WTC11 (cell line): Measurements from ENCODE around the gene FN3K. TPM values are rescaled to one million over a fixed set of nuclear protein-coding genes. Genes with fewer than 3 reads are reported as not detected.
"Not testable (repeated sequence)": the region's sequence is repeated elsewhere in the genome, so short reads cannot be mapped to it uniquely, and the experiment has no call there.

Experiments used
- ATAC-seq: fragments of 200-7000 bp; cut with Tn5 transposase; 2 replicates; pipeline ENCODE4 v1.10.0; 2021; ENCODE audit warnings: mild to moderate bottlenecking, moderate library complexity
- CTCF ChIA-PET: fragments of 300-600 bp; sonication (Branson Sonifier 250); formaldehyde crosslinking; loops from one replicate; lab custom pipeline; 2021; ENCODE audit warnings: antibody characterized with exemption; lab: Charles Lee
- POLR2A ChIA-PET: fragments of 350-600 bp; sonication (Branson Sonifier 250); formaldehyde crosslinking; loops from one replicate; lab custom pipeline; 2021; ENCODE audit warnings: antibody characterized with exemption; lab: Charles Lee
- DNase-seq: peaks from one replicate; pipeline ENCODE4 v3.0.0; 2021; ENCODE audit warnings: low spot score
- H3K27ac Mint-ChIP-seq: 2 replicates; pipeline ENCODE4 v1.8.0; 2021; ENCODE audit warnings: mixed read lengths
- H3K27me3 Mint-ChIP-seq: 2 replicates; pipeline ENCODE4 v1.8.0; 2021; ENCODE audit warnings: low read depth, mild to moderate bottlenecking, moderate library complexity, mixed read lengths
- H3K36me3 Mint-ChIP-seq: 2 replicates; pipeline ENCODE4 v1.8.0; 2021; ENCODE audit warnings: mixed read lengths
- H3K4me1 Mint-ChIP-seq: 2 replicates; pipeline ENCODE4 v1.8.0; 2022; ENCODE audit warnings: mixed read lengths
- H3K4me3 Mint-ChIP-seq: 2 replicates; pipeline ENCODE4 v1.8.0; 2021; ENCODE audit warnings: mild to moderate bottlenecking, moderate library complexity, mixed read lengths
- H3K9me3 Mint-ChIP-seq: 2 replicates; pipeline ENCODE4 v1.8.0; 2021; ENCODE audit warnings: mixed read lengths
- AFF4 ChIP-seq: sonication (generic); formaldehyde crosslinking; IDR thresholded peaks from 2 replicates; pipeline ENCODE4 v1.8.1; 2023; ENCODE audit warnings: mild to moderate bottlenecking, missing genetic modification reagents, borderline replicate concordance
- ARID4B ChIP-seq: sonication (generic); formaldehyde crosslinking; IDR thresholded peaks from 2 replicates; pipeline ENCODE4 v1.8.0; 2023; ENCODE audit warnings: missing genetic modification reagents, mild to moderate bottlenecking, borderline replicate concordance
- ETV6 ChIP-seq: sonication (generic); formaldehyde crosslinking; IDR thresholded peaks from 2 replicates; pipeline ENCODE4 v1.8.1; 2022; ENCODE audit warnings: mild to moderate bottlenecking, missing genetic modification reagents
- FOXJ3 ChIP-seq: sonication (generic); formaldehyde crosslinking; IDR thresholded peaks from 2 replicates; pipeline ENCODE4 v1.9.0; 2021; ENCODE audit warnings: missing genetic modification reagents, mild to moderate bottlenecking, borderline replicate concordance
- FOXK1 ChIP-seq: sonication (generic); formaldehyde crosslinking; IDR thresholded peaks from 2 replicates; pipeline ENCODE4 v1.8.0; 2022; ENCODE audit warnings: mild to moderate bottlenecking, moderate library complexity, missing genetic modification reagents
- GTF2I ChIP-seq: fragments of 250-450 bp; sonication (Bioruptor Pico); conservative IDR thresholded peaks from 2 replicates; pipeline ENCODE4 v1.4.0; 2021; ENCODE audit warnings: mild to moderate bottlenecking
- IRF2 ChIP-seq: sonication (generic); formaldehyde crosslinking; IDR thresholded peaks from 2 replicates; pipeline ENCODE4 v1.8.0; 2022; ENCODE audit warnings: low read depth, missing genetic modification reagents, borderline replicate concordance
- JAZF1 ChIP-seq: fragments of 250-450 bp; sonication (Bioruptor Pico); IDR thresholded peaks from 2 replicates; pipeline ENCODE4 v1.9.0; 2021; ENCODE audit warnings: moderate library complexity, mild to moderate bottlenecking, inconsistent platforms
- MAX ChIP-seq: sonication (generic); formaldehyde crosslinking; IDR thresholded peaks from 2 replicates; pipeline ENCODE4 v1.8.0; 2022; ENCODE audit warnings: mild to moderate bottlenecking, missing genetic modification reagents
- NR2C2 ChIP-seq: sonication (generic); formaldehyde crosslinking; IDR thresholded peaks from 2 replicates; pipeline ENCODE4 v1.8.0; 2022; ENCODE audit warnings: mild to moderate bottlenecking, missing genetic modification reagents
- PRRX2 ChIP-seq: fragments of 250-450 bp; sonication (Bioruptor Pico); IDR thresholded peaks from 2 replicates; pipeline ENCODE4 v1.8.0; 2021; ENCODE audit warnings: mild to moderate bottlenecking
- RORB ChIP-seq: fragments of 250-450 bp; sonication (Bioruptor Pico); IDR thresholded peaks from 2 replicates; pipeline ENCODE4 v1.9.0; 2021; ENCODE audit warnings: mild to moderate bottlenecking
- TEAD1 ChIP-seq: sonication (generic); formaldehyde crosslinking; IDR thresholded peaks from 2 replicates; pipeline ENCODE4 v1.8.0; 2022; ENCODE audit warnings: mild to moderate bottlenecking, missing genetic modification reagents
- ZBTB21 ChIP-seq: sonication (generic); formaldehyde crosslinking; IDR thresholded peaks from 2 replicates; pipeline ENCODE4 v1.8.1; 2023; ENCODE audit warnings: mild to moderate bottlenecking, missing genetic modification reagents, borderline replicate concordance
- ZBTB43 ChIP-seq: sonication (generic); formaldehyde crosslinking; IDR thresholded peaks from 2 replicates; pipeline ENCODE4 v1.8.1; 2023; ENCODE audit warnings: mild to moderate bottlenecking, missing genetic modification reagents
- ZNF317 ChIP-seq: sonication (generic); formaldehyde crosslinking; IDR thresholded peaks from 2 replicates; pipeline ENCODE4 v1.8.1; 2023; ENCODE audit warnings: low read depth, mild to moderate bottlenecking, moderate library complexity, missing genetic modification reagents, borderline replicate concordance
- ZNF423 ChIP-seq: fragments of 250-450 bp; sonication (Bioruptor Pico); IDR thresholded peaks from 2 replicates; pipeline ENCODE4 v2.1.2; 2022; ENCODE audit warnings: mild to moderate bottlenecking, moderate library complexity
- ZNF532 ChIP-seq: fragments of 250-450 bp; sonication (Bioruptor Pico); IDR thresholded peaks from 2 replicates; pipeline ENCODE4 v1.9.0; 2021; ENCODE audit warnings: mild to moderate bottlenecking, borderline replicate concordance
- ZNF671 ChIP-seq: fragments of 250-450 bp; sonication (Bioruptor Pico); IDR thresholded peaks from 2 replicates; pipeline ENCODE4 v1.8.0; 2021; ENCODE audit warnings: mild to moderate bottlenecking
- total RNA-seq: library from RNA; stranded (reverse); gene quantifications from 3 replicates; pipeline ENCODE4 v1.2.3, GENCODE V29; 2021

FN3K gene
- total RNA-seq, 1 experiment from 2014 or later = 19.3 TPM

GRCh38 chr17:82743344-82744219 is 8.2 kb downstream of the FN3K start (continued):
- TF ChIP-seq ZNF532 (CRISPR knock-in tag) = no peak

GRCh38 chr17:82744736-82745135 is 9.3 kb downstream of the FN3K start:
- DNase-seq, ATAC-seq, H3K4me3 Mint-ChIP-seq, POLR2A ChIA-PET, H3K27me3 Mint-ChIP-seq, CTCF ChIA-PET, H3K27ac Mint-ChIP-seq: not testable (repeated sequence)
- Mint-ChIP-seq H3K9me3 (peaks cover 43% of the 10 kb centered on the region), H3K4me1 (peaks cover 18% of the 10 kb centered on the region), H3K36me3 (peaks cover 69% of the 10 kb centered on the region)

GRCh38 chr17:82745524-82745923 is 10.1 kb downstream of the FN3K start:
- ChIA-PET POLR2A (no interaction called here), CTCF (no interaction called here)
- ATAC-seq (no peak), DNase-seq (no peak)
- peaks cover 36% of the 10 kb centered on the region for H3K9me3 Mint-ChIP-seq
- no peak overlapping the region for H3K27ac Mint-ChIP-seq
- H3K4me1 Mint-ChIP-seq = peaks cover 18% of the 10 kb centered on the region
- H3K36me3 Mint-ChIP-seq = peaks cover 61% of the 10 kb centered on the region
- H3K4me3 Mint-ChIP-seq = no peak overlapping the region
- H3K27me3 Mint-ChIP-seq = peaks cover 13% of the 10 kb centered on the region
- no peak for TF ChIP-seq AFF4 (CRISPR knock-in tag)
- TF ChIP-seq ZBTB21 = no peak
- no peak for TF ChIP-seq FOXK1 (CRISPR knock-in tag)
- no peak for TF ChIP-seq IRF2 (CRISPR knock-in tag)
- TF ChIP-seq RORB (CRISPR knock-in tag) = no peak
- no peak for TF ChIP-seq TEAD1 (CRISPR knock-in tag)
- no peak for TF ChIP-seq GTF2I (CRISPR knock-in tag)
- no peak for TF ChIP-seq JAZF1 (CRISPR knock-in tag)
- TF ChIP-seq ZNF423 (CRISPR knock-in tag) = no peak
- no peak for TF ChIP-seq ARID4B (CRISPR knock-in tag)
- no peak for TF ChIP-seq ETV6 (CRISPR knock-in tag)
- TF ChIP-seq FOXJ3 = no peak
- TF ChIP-seq ZNF317 (CRISPR knock-in tag) = no peak
- no peak for TF ChIP-seq PRRX2 (CRISPR knock-in tag)
- TF ChIP-seq ZBTB43 = no peak
- TF ChIP-seq ZNF671 (CRISPR knock-in tag) = no peak
- TF ChIP-seq NR2C2 = no peak
- no peak for TF ChIP-seq MAX (CRISPR knock-in tag)
